ENCODE measurements around the gene COG7.
"Not testable (repeated sequence)": the region's sequence is repeated elsewhere in the genome, so short reads cannot be mapped to it uniquely, and the experiment has no call there.

Gene COG7

DNA sequence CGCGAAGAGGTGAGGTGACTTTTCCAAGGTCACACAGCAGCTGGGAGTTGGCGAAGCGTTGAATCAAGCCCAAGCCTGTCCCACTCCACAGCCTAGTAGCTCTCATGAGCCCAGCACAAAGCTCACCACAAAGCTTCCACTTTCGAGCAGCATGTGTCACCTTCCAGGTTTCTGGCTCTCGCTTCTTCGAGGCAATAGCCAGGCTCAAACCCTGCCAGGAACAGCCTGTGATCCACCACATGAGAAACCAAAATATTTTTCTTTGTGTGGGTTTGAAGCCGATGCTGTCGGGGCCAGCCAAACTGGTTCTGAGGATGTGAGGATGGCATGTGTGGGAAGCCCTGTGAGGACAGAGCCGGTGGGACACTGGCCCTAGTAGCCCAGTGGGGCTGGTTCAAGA lies 68.1 kb downstream of the COG7 start:
- DNase-seq (ENCODE audit: low read depth) = no peak

DNA sequence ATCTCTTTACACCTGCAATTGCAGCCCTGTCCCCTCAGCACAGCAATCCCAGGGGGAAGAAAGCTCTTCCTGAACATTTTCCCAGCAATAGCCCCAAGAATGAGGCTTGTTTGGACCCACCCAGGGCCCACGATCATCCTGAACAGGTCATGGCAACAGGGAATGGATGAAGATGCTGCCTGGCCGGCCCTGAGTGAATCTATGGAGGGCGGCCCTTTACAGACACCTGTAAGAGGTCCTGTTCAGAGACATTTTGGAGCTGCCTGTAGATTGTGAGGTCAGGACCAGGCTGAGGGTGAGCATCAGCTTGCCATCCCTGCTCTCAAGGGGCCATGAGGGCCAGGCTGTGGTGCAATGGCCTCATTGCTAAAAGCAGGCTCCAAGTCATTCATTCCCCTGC lies 69.1 kb downstream of the COG7 start:
- DNase-seq (ENCODE audit: low read depth) = no peak

DNA sequence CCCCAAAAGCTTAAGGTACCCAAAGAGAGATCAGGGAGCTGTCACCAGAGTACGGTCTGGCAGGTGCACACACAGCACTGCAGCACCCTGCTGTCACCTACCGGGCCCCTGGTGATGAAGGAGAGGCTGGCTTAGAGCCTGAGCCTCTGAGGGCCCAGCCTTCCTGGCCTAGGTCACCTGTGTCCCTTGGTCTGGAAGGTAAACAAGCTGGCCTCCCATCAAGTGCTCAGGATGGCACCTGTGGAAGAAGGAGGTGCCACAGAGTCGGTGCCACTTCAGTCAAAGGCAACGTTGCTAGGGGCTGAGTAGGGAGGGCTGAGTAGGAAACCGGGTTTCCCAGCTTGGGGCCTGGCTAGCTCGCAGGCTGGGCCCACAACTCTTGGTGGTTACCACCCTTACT lies 70.7 kb downstream of the COG7 start:
- DNase-seq (ENCODE audit: low read depth) = no peak

DNA sequence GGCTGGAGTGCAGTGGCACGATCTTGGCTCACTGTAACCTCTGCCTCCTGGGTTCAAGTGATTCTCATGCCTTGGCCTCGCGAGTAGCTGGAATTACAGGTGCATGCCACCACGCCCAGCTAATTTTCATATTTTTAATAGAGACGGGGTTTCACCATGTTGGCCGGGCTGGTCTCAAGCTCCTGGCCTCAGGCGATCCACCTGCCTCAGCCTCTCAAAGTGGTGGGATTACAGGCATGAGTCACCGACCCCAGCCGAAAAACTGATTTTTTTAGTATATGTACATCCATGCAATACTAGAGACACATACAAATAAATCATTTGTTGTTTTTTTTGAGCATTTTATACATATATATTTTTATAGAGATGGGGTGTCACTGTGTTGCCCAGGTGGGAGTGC lies 71.3 kb downstream of the COG7 start:
- DNase-seq (ENCODE audit: low read depth) = not testable (repeated sequence)

DNA sequence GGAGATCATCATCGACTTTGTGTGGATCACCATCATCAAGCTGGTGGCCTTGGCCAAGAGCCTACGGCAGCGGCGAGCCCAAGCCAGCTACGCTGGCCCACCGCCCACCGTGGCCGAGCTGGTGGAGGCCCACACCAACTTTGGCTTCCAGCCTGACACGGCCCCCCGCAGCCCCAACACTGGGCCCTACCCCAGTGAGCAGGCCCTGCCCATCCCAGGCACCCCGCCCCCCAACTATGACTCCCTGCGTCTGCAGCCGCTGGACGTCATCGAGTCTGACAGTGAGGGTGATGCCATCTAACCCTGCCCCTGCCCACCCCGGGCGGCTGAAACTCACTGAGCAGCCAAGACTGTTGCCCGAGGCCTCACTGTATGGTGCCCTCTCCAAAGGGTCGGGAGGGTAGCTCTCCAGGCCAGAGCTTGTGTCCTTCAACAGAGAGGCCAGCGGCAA lies 72.5 kb downstream of the COG7 start:
- DNase-seq (ENCODE audit: low read depth) = no peak

DNA sequence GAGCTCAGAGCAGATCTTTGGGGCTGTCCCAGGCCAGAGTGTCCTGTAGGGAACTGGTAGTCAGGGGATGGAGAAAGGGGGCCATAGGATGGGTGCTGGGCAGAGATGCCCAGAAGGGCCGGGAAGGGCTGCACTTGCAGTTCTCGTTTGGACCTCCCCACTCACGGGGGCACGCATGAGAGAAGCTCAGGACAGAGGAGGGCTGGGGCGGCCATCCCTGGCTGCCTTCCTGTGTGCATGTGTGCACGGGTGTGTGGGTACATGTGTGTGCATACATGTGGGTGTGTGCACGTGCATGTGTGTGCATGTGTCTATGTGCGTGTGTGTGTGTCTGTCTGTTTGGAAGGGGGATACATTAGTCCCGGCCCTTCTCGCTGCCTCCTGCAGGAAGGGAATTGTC lies 73.3 kb downstream of the COG7 start:
- no peak for DNase-seq (ENCODE audit: low read depth)

DNA sequence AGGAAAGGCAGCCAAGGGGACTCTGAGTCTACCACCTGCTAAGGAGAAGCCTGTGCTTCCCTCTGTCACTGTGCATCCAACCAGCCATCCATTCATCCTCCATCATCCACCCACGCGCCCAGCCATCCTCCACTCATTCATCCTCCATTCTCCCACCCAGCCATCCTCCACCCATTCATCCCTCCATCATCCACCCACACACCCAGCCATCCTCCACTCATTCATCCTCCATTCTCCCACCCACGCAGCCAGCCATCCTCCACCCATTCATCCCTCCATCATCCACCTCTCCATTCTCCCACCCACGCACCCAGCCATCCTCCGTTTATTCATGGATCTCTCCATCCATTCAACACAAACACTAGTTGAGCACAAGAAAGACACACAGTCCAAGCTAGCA lies 74.1 kb downstream of the COG7 start:
- no peak for DNase-seq (ENCODE audit: low read depth)

DNA sequence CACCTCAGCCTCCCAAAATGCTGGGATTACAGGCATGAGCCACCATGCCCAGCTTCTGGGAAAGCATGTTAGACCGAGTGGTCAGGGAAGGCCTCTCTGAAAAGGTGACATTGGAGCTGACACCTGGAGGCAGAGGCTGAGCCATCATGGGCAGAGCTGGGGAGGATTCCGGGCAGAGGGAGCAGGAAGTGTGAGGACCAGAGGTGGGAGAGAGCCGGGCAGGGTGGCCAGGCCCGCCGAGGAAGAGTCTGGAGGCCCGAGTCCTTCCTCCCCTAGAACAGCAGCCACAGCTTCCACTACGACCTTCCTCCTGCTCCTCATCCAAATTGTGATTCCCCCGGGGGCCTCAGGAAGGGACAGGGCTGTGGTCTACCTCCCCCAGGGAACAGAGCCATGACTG lies 74.7 kb downstream of the COG7 start:
- DNase-seq (ENCODE audit: low read depth) = no peak

DNA sequence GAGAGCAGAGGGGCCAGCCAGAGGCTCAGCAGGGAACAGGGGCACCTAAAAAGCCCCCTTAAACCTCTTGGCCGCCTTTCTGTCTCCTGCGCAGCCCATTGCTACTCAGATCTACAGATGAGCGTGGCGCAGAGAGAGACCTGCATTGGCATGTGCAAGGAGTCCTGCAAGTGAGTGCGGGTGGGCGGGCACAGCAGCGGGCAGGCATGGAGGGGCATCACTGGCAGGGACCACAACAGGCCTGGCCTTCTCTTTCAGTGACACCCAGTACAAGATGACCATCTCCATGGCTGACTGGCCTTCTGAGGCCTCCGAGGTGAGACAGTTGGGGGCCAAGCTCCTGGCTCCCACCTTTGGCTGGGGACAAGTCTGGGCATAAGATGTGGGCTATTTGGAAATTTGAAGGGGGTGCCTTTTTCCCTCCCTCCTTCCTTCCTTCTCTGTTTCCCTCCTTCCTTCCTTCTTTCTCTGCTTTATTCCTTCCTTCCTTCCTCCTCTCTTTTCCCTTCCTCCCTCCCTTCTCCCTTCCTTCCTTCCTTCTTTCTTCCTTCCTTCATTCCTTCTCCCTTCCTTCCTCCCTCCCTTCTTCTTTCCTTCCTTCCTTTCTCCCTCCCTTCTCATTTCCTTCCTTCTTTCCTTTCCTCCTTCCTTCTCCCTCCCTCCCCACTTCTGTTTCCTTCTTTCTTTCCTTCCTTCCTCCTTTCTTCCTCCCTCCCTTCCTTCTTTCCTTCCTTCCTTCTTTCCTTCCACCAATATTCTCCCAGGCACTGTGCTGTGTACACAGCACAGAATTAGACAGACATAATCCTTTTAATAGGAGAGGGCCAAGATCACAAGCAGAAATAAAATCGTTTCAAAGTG lies 75.7 kb downstream of the COG7 start:
- DNase-seq (ENCODE audit: low read depth) = no peak

DNA sequence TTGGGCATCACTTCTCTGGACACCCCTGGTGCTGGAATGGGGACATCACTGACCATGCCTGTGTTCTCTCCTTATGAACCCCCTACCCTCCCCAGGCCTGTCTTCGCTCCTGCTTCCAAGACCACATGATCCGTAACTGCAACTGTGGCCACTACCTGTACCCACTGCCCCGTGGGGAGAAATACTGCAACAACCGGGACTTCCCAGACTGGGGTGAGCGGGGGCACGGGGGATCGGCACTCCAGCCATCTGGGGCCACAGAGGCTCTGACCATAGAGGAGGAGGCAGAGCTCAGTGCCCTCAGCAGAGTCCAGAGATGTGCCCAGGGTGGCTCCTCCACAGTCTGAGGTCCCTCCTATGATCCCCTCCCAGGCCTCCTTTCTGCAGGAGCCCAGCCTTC lies 77.3 kb downstream of the COG7 start:
- DNase-seq (ENCODE audit: low read depth) = no peak

DNA sequence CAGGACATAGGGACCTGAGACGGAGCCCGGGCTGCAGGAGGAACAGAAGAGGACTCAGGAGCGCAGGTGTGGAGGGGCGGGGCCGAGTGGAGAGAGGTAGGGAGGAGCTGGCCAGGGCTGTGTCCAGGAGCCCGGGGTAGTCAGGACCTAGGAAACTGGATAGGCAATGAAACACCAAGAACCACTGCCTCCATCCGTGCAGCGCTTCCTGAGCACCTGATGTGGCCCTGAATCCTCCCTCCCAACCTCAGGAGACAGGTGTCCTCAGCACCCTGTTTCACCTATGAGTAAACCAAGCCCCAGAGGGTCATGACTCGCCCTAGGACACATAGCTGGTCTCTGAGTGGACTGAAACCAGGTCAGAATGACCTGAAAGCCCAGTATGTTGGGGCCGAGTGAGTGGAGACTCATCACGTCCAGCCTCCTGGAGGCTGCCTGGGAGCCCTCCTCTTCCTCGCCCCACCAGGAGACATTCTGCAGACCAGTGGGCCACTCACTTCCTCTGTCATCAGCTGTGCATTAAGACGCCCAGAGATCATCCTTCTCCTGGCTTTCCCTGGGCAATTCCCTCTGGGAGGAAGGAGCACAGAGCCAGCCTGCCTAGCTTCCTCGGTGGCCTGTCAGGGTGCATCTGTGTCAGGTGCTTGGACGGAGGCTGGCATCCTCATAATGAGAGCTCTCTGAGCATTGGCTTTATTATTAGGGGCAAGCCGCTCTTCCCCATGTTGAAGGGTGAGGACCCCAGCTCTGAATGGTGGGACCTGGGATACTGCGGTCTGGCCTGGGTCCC lies 78.1 kb downstream of the COG7 start:
- no peak for DNase-seq (ENCODE audit: low read depth)

DNA sequence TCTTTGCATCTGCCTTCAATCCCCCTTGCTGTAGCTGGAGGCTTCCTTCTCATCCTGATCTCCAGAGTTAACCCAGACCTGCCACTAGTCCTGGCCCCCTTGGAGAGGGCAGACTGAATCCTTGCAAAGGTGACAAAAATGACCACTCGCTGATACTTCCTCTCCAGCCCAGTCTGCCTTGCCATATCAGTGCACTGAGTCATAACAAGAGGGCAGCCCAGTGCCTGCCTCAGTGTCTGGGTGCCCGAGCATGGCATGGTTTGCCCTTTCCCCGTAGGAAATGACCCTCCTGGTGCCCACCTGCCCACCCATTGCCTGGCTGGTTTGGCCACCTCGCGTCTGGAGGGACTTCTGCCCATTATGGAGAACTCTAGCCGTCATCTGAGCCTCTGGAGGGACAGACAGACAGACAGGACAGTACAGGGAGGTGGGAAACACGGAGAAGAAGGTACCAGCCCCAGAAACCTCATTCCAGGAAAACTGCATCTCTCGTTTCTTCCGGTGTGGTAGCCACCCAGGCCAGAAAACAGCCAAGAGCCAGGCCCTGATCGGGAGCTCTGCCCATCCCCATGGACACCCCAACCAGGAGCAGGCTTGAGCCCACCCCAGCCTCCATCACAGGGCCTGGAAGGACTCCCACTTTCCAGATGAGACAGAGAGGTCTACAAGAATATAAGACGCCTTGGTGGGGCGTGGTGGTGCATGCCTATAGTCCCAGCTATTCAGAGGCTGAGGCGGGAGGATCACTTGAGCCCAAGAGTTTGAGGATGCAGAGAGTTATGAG lies 79.4 kb downstream of the COG7 start:
- DNase-seq (ENCODE audit: low read depth) = no peak

DNA sequence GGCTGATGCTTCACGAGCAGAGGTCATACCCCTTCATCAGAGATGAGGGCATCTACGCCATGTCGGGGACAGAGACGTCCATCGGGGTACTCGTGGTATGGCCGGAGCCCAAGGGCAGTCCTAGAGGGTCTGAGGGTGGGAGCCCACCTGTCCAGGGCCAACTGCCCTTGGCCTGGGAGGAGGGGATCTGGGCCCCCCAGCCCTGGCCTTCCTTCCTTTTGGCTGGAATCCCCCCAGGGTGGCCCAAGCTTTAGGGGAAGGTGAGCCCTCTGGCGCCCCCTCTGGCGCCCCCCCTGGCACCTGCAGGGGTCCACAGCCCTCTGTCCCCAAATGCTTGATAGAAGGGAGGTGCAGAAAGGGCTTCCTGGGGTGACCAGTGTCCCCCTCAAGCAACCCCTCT lies 81.6 kb downstream of the COG7 start:
- no peak for DNase-seq (ENCODE audit: low read depth)

DNA sequence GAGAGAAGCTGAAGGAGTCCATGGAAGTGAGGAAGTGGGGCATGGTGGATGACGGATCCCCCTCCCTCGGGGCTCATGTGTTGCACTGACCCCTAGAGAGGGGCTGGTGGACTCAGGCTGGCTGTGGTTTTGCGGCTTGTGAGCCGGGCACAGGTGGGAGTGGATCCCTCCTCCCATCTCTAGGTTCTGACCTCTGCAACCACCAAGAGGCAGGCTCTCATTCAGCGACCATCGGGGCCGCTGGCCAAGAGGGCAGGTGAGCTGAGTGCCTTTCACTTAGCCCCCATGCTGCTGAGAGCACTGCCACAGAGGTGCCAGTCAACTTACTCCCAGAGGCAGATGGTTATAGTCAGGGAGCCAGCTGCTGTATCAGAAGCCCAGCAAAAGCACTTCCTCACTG lies 83.6 kb downstream of the COG7 start:
- no peak for DNase-seq (ENCODE audit: low read depth)

DNA sequence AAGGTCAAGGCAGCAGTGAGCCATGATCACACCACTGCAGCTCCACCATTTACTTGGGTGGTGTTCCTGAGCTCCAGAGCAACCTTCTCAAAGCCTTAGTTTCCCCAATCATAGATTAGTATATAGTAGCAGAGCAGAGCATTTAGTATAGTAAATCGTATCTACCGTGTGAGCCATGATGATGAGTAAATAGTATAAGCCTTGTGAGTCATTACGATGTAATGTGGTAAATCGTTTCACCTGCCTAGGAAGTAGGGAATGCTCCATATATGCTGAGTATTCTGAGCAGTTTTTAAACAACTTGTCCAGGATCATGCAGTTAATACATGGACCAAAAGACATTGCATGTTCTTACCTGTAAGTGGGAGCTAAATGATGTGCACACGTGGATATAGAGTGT lies 84.5 kb downstream of the COG7 start:
- no peak for DNase-seq (ENCODE audit: low read depth)

DNA sequence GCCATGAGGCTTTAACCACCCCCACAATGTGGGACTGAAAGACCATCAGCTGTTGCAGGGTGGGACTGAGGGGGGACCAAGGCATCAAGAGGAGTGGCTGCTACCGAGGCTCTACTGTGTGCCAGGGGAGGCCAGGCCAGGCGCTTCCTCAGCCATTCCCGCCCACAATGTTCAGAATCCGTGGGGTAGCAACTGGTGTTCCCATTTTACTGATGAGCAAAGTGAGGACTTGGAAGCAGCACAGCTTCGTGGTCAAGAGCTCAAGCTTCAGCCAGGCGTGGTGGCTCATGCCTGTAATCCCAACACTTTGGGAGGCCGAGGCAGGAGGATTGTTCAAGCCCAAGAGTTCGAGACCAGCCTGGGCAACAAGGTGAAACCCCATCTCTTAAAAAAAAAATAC lies 85.0 kb downstream of the COG7 start:
- DNase-seq (ENCODE audit: low read depth) = no peak

DNA sequence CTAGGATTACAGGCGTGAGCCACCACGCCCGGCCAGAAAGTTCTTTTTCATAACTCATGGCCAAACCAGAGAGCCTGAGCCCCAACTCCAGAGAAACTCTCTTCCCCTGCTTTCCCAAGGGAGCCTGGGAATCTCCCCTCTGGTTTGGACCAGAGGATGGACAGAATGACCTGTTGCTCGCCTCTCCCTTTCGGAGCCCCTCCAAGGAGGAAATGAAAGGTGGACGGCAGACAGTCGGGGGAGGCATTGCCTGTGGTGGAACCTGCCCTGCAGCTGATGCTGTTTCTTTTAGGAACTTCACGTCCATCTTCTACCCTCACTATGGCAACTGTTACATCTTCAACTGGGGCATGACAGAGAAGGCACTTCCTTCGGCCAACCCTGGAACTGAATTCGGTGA lies 85.4 kb downstream of the COG7 start:
- DNase-seq (ENCODE audit: low read depth) = no peak

DNA sequence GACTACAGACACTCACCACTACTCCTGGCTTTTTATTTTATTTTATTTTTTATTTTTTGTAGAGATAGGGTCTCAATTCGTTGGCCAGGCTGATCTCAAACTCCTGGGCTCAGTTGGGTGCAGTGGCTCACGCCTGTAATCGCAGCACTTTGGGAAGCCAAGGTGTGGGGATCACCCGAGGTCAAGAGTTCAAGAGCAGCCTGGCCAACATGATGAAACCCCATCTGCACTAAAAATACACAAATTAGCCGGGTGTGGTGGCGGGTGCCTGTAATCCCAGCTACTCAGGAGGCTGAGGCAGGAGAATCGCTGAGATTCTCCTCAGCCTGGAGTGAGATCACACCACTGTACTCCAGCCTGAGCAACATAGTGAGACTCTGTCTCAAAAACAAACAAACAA lies 86.6 kb downstream of the COG7 start:
- DNase-seq (ENCODE audit: low read depth) = not testable (repeated sequence)

DNA sequence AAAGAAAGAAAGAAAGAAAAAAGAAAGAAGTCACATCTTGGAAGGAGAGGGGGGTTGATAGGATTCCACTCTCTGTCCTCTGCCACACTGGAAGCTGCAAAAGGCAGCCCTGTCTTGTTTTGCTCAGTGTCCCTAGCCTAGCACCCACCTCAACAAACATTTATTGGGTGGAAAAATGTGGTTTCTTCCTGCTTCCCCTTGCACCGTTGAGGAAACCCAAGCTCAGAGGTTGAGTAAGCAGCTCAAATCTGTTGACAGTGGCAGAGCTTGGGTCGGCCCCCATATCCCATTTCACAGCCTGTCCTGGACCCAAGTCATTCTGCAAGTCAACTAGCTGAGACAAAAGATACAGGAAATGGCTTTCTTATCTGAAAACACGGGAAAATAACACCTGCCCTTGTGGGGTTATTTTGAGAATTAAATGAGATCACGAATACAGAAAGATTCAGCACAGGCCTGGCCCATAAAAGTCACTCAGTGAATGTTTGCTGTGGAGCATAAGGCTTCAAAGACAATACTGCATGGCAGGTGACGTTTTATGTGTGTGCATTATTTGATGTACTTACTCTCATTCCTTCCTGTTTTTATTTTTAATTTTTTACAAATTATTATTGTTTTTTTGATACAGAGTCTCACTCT lies 87.3 kb downstream of the COG7 start:
- DNase-seq (ENCODE audit: low read depth) = no peak

DNA sequence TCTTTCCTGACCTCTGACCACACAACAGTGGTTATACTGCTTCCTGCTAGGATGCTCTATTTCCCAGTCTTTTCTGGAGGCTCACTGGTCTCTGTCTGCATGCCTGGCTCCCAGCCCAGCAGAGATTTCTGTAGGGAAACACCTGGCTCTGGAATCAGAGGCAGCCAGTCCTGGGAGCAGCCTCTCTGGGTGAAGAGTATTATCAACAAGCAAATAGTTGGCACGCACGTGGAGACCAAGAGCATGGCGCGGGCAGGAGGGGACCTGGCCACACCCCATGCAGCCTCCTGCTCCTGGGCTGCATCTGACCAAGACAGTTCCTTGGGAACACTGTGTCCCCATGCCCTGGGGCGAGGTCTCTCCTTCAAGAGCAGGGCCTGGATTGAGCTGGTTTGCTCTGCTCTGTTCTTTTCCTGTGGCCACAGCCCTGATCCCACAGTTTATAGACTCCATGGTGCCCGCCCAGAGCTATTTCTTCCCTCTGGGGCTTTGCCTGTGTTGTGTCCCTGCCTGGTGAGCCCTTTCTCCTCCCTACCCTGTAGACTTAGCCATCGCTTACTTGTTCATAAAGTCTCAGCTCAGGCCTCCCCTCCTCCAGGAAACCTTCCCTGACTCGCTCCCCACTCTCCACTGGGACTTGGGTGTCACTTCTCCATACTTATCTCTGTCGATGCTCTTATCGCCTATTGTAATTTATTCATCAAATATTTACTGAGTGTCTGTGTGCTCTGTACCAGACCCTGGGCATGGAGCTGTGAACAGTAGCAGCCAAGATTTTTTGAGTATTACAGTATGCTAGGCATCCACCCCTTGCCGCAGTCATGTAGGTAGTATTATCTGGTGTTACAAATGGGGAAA lies 90.3 kb downstream of the COG7 start:
- no peak for DNase-seq (ENCODE audit: low read depth)

DNA sequence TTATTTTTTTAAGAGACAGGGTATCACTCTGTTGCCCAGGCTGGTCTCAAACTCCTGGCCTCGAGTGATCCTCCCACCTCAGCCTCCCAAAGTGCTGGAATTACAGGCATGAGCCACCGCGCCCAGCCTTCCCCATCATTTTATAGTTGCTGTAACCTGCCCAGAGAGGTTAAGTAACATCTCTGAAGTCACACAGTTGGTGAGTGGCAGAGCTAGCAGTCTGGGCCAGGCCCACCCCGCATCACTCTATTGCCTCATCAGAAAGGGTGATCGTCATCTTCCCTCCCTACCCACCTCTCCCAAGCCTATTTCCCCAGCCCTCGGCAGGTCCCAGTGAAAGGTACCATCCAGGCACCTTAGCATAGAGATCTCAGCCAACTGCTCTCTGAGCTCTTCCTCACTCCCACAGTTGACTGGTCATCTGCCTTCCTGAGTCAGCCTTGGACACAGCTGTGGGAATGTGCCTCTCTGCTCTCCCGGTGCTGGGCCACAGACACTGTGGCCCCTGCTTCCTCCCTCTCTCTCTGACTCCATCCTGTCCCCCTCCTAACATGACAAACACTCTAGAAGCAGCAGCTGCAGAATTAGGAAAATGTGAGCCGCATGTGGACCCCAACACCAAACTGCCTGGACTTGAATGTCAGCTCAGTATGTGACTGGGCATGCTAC lies 93.8 kb downstream of the COG7 start:
- DNase-seq (ENCODE audit: low read depth) = no peak

Measured in stimulated activated CD8-positive, alpha-beta memory T cell treated with anti-CD3 and anti-CD28 coated beads, Interleukin-12 subunit alpha, Interleukin-12 subunit beta, amount 100 ng/mL, for 1 hour (primary cell).